ENCODE measurements around the gene DPYSL5. TPM values are rescaled to one million over a fixed set of nuclear protein-coding genes. Genes with fewer than 3 reads are reported as not detected.

The DPYSL5 gene
- total and polyA plus RNA-seq, 2 of the 8 experiments (the other 6 are each of a cell fraction or from before 2014, with no cell fraction given): 11.9 to 16.4 TPM

GRCh38 chr2:26959331-26959730 is 111.4 kb downstream of the DPYSL5 start:
- Histone ChIP-seq H3K14ac (ENCODE audit: insufficient read length) (no peak overlapping the region), H2BK120ac (replicated peaks; ENCODE audit: low read depth, low read length) (no peak overlapping the region), H3K4me1 (replicated peaks in 1 of 4; ENCODE audit: control insufficient read depth in 3 of 4, insufficient read depth in 4 of 4, low read length in 3 of 4) (peaks cover 0 to 2% (median 0%) of the 10 kb centered on the region in 4 experiments; a peak in 1 of 7 replicates), H4K5ac (ENCODE audit: insufficient read length, low read depth, low read length) (no peak overlapping the region), H3K18ac (ENCODE audit: extremely low read depth, low read length) (no peak overlapping the region), H3K4ac (replicated peaks; ENCODE audit: insufficient read length, low read depth, low read length) (no peak overlapping the region), H2AFZ (ENCODE audit: low read length) (no peak overlapping the region), H2BK15ac (ENCODE audit: low read length) (no peak overlapping the region), H3K79me1 (ENCODE audit: low read depth, low read length) (no peaks in the 10 kb centered on the region), H3K56ac (replicated peaks; ENCODE audit: insufficient read length, low read depth, low read length) (no peak overlapping the region), H4K8ac (ENCODE audit: extremely low read depth, insufficient read depth, low read length) (no peak overlapping the region), H2BK5ac (ENCODE audit: low read depth, low read length) (no peak overlapping the region), H4K91ac (replicated peaks; ENCODE audit: insufficient read length, low read length) (no peak overlapping the region), H2BK20ac (ENCODE audit: low read length) (no peak overlapping the region), H3K36me3 (ENCODE audit: control insufficient read depth in 2 of 4, insufficient read depth in 4 of 4, low read length in 3 of 4) (no peaks in the 10 kb centered on the region), H3K23me2 (ENCODE audit: low read depth, low read length) (no peaks in the 10 kb centered on the region), H3K4me3 (ENCODE audit: extremely low read depth in 1 of 4, insufficient read depth in 2 of 4, low read depth in 3 of 4, low read length in 4 of 4) (no peak overlapping the region), H3K9me3 (ENCODE audit: insufficient read depth in 2 of 2, low read depth in 1 of 2, low read length in 1 of 2) (no peaks in the 10 kb centered on the region), H3K27me3 (replicated peaks in 1 of 4; ENCODE audit: control insufficient read depth in 3 of 4, extremely low read depth in 1 of 4, insufficient read depth in 3 of 4, low read length in 3 of 4) (no peaks in the 10 kb centered on the region; a peak in 1 of 7 replicates), H3K27ac (ENCODE audit: low read depth, low read length) (no peak overlapping the region), H2BK12ac (ENCODE audit: low read depth, low read length) (no peak overlapping the region), H3K9ac (replicated peaks in 1 of 4; ENCODE audit: extremely low read depth in 1 of 4, low read depth in 3 of 4, low read length in 3 of 4) (no peak overlapping the region), H2AK5ac (ENCODE audit: low read depth, low read length) (no peak overlapping the region), H4K20me1 (replicated peaks in 1 of 2; ENCODE audit: control insufficient read depth in 1 of 2, insufficient read depth in 2 of 2, low read length in 2 of 2) (no peaks in the 10 kb centered on the region), H3K23ac (ENCODE audit: insufficient read length) (no peak overlapping the region), H3K4me2 (ENCODE audit: insufficient read depth in 1 of 2, low read depth in 2 of 2, low read length in 2 of 2) (no peak overlapping the region), H3K79me2 (ENCODE audit: control insufficient read depth in 1 of 2, insufficient read depth in 2 of 2, low read length in 2 of 2) (no peaks in the 10 kb centered on the region)
- no peak for DNase-seq (ENCODE audit: low read depth in 1 of 2, low spot score in 2 of 2)
- POLR2A ChIA-PET (ENCODE audit: partially characterized antibody): interaction anchor here (0.7 to 1.8 kb wide), 3 partner anchors 9 to 57 kb away, joined by 4 to 7 read pairs (median 4); partner anchors contain the start of gene MAPRE3
- CTCF ChIA-PET (ENCODE audit: partially characterized antibody): interaction anchor here (0.6 to 21.6 kb wide), 15 partner anchors 8 to 229 kb away, joined by 3 to 416 read pairs (median 3); no protein-coding TSS in a partner anchor
- 90% methylated on average over 2 of the region's 2 CpGs; no CpG with 5 or more reads in 1 of the 2 experiments for WGBS, 2 experiments (ENCODE audit: extremely low coverage in 1 of 2, insufficient coverage in 1 of 2, insufficient read length in 1 of 2, insufficient replicate concordance in 2 of 2, low coverage in 1 of 2, low lambda C conversion rate in 2 of 2, missing lambda C conversion rate in 1 of 2)
- no peak for FAIRE-seq
- no peak for TF ChIP-seq RBBP5 (IDR thresholded peaks at IDR 0.05; ENCODE audit: borderline replicate concordance, low read depth, low read length)
- TF ChIP-seq SP4 (IDR thresholded peaks at IDR 0.05; ENCODE audit: low read length): no peak
